ENCODE data around the gene IFT27.

Gene IFT27

DNA sequence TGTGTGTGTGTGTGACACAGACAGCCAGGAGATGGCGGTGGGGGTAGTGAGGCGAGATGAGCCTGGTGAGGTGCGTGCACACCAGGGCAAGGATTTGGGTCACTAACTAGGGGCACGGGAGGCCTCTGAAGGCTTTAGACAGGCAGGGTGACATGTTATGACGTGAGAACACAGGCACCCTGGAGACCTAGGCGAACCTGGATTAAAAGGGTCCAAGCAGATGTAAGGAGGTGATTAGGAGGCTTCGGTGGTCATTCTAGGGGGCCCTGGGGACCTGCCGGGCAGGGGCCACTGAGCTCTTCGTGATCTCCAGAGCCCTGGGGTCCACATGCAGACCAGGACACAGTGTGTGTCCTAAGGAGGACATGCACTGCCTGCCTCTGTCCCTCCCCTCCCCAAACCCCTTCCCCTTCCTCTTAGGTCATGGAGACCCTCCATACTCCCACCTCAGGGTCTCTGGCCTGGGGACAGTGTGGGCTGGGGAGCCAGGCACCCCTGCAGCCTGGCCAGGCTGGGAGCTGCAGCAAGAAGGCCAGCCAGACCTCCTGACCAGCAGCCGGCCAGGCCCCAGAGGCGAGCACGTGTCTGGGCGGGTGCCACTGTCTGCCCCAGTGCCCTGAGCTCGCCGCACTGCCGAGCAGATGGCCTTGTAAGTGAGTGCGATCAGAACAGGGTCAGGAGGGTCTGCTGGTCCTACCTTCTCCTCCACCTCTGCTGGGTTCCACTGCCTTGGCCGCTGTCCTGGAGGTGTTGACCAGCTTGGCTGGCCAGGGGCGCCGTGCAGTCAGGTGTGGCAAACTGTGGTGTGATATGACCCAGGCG, 32.1 kb downstream of the IFT27 start:
- no peaks in the 10 kb centered on the region for H3K9me3 Mint-ChIP-seq
- TF ChIP-seq, protein P1, sequence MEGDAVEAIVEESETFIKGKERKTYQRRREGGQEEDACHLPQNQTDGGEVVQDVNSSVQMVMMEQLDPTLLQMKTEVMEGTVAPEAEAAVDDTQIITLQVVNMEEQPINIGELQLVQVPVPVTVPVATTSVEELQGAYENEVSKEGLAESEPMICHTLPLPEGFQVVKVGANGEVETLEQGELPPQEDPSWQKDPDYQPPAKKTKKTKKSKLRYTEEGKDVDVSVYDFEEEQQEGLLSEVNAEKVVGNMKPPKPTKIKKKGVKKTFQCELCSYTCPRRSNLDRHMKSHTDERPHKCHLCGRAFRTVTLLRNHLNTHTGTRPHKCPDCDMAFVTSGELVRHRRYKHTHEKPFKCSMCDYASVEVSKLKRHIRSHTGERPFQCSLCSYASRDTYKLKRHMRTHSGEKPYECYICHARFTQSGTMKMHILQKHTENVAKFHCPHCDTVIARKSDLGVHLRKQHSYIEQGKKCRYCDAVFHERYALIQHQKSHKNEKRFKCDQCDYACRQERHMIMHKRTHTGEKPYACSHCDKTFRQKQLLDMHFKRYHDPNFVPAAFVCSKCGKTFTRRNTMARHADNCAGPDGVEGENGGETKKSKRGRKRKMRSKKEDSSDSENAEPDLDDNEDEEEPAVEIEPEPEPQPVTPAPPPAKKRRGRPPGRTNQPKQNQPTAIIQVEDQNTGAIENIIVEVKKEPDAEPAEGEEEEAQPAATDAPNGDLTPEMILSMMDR (IDR thresholded peaks at IDR 0.05; ENCODE audit: unreplicated experiment in 3 of 3) = no peak

GRCh38 chr22:36743011-36743410, 32.9 kb downstream of the IFT27 start:
- Mint-ChIP-seq H3K4me1 (no peaks in the 10 kb centered on the region), H3K4me3 (no peak overlapping the region), H3K27me3 (ENCODE audit: low read depth) (peaks cover 42% of the 10 kb centered on the region), H3K9me3 (no peaks in the 10 kb centered on the region), H3K27ac (no peak overlapping the region), H3K36me3 (ENCODE audit: low read depth) (no peaks in the 10 kb centered on the region)
- TF ChIP-seq, protein P1 (IDR thresholded peaks at IDR 0.05; ENCODE audit: unreplicated experiment in 3 of 3) = no peak

More for the DNA sequence above, 32.1 kb downstream of the IFT27 start:
- no peaks in the 10 kb centered on the region for H3K4me1 Mint-ChIP-seq
- H3K27me3 Mint-ChIP-seq (ENCODE audit: low read depth) = peaks cover 35% of the 10 kb centered on the region
- H3K36me3 Mint-ChIP-seq (ENCODE audit: low read depth) = no peaks in the 10 kb centered on the region
- no peak overlapping the region for H3K4me3 Mint-ChIP-seq
- H3K27ac Mint-ChIP-seq = no peak overlapping the region

DNA sequence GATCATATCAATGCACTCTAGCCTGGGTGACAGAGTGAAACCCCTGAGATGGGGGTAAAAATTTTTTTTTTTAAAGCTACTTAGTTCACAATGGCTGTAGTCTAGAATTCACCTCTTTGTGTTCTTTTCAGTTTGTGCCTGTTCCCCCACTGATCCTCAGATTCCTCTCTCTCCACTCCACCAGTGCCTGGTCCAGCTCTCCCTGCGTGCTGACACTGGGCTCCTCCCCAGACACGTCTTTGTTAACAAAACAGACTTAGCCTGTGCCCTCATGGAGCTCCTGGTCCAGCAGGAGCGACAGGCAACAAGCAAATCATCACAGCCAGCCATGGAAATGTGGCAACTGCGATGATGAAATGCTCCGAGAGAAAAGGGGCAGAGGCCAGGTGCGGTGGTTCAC, 34.0 kb downstream of the IFT27 start:
- Mint-ChIP-seq H3K27me3 (ENCODE audit: low read depth) (peaks cover 53% of the 10 kb centered on the region), H3K9me3 (no peaks in the 10 kb centered on the region), H3K4me1 (no peaks in the 10 kb centered on the region), H3K36me3 (ENCODE audit: low read depth) (no peaks in the 10 kb centered on the region), H3K27ac (no peak overlapping the region), H3K4me3 (no peak overlapping the region)
- TF ChIP-seq, protein P1 (IDR thresholded peaks at IDR 0.05; ENCODE audit: unreplicated experiment in 3 of 3) = no peak

GRCh38 chr22:36741204-36741793, 34.6 kb downstream of the IFT27 start:
- Mint-ChIP-seq H3K36me3 (ENCODE audit: low read depth) (no peaks in the 10 kb centered on the region), H3K9me3 (no peaks in the 10 kb centered on the region), H3K27me3 (ENCODE audit: low read depth) (peaks cover 58% of the 10 kb centered on the region), H3K4me1 (no peaks in the 10 kb centered on the region), H3K4me3 (no peak overlapping the region), H3K27ac (no peak overlapping the region)
- TF ChIP-seq, protein P1 (IDR thresholded peaks at IDR 0.05; ENCODE audit: unreplicated experiment in 3 of 3) = no peak

GRCh38 chr22:36740716-36741115, 35.2 kb downstream of the IFT27 start:
- Mint-ChIP-seq H3K36me3 (ENCODE audit: low read depth) (no peaks in the 10 kb centered on the region), H3K9me3 (no peaks in the 10 kb centered on the region), H3K4me3 (no peak overlapping the region), H3K27me3 (ENCODE audit: low read depth) (peaks cover 60% of the 10 kb centered on the region), H3K27ac (no peak overlapping the region), H3K4me1 (no peaks in the 10 kb centered on the region)
- TF ChIP-seq, protein P1 (IDR thresholded peaks at IDR 0.05; ENCODE audit: unreplicated experiment in 3 of 3) = no peak
